ENCODE measurements around the gene DDX11.

DNA sequence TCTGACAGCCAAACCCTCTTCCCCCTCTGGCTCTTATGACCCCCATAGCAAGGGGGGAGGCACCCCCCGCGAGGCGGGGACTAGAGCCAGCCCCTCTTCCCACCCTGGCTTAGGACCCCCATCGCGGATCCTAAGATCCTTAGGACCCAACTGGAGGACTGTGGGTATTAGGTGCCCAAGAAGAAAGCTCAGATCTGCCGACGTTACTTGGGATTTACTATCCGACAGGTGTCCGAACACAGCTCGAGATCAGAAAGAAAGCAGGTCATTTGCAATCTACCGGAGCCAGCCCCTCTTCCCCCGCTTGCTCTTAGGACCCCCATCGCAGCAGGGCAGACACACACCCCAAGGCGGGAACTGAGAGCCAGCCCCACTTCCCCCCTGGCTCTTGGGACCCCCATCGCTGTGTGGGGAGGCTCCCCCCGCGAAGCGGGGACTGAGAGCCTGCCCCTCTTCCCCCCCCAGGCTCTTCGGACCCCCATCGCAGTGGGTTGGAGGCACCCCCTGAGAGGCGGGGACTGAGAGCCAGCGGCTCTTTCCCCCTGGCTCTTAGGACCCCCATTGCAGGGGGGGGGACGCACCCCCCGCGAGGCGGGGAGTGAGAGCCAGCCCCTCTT lies 46.8 kb downstream of the DDX11 start:
- TF ChIP-seq, protein P1, sequence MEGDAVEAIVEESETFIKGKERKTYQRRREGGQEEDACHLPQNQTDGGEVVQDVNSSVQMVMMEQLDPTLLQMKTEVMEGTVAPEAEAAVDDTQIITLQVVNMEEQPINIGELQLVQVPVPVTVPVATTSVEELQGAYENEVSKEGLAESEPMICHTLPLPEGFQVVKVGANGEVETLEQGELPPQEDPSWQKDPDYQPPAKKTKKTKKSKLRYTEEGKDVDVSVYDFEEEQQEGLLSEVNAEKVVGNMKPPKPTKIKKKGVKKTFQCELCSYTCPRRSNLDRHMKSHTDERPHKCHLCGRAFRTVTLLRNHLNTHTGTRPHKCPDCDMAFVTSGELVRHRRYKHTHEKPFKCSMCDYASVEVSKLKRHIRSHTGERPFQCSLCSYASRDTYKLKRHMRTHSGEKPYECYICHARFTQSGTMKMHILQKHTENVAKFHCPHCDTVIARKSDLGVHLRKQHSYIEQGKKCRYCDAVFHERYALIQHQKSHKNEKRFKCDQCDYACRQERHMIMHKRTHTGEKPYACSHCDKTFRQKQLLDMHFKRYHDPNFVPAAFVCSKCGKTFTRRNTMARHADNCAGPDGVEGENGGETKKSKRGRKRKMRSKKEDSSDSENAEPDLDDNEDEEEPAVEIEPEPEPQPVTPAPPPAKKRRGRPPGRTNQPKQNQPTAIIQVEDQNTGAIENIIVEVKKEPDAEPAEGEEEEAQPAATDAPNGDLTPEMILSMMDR (IDR thresholded peaks at IDR 0.05): no peak
- no peak for TF ChIP-seq POLR2A (IDR thresholded peaks at IDR 0.05)
